GM12878 (cell line): ENCODE measurements around the gene NAP1L4. TPM values are rescaled to one million over a fixed set of nuclear protein-coding genes. Genes with fewer than 3 reads are reported as not detected.

ENCODE experiments used
- ATAC-seq: fragments of 200-7000 bp; cut with Tn5 transposase; 3 replicates; pipeline ENCODE4 v1.9.1; 2020; ENCODE audit warnings: mild to moderate bottlenecking, moderate library complexity
- BruUV-seq: library from RNA; stranded (reverse); fragments of 400-500 nt; replicated peaks from 2 replicates; lab custom pipeline; 2021; lab: Mats Ljungman, UMichigan
- CTCF ChIA-PET: fragments of 300-600 bp; sonication (Branson Sonifier 250); formaldehyde crosslinking; extraction: SDS; loops from one replicate; lab custom pipeline; 2021; ENCODE audit warnings: inconsistent platforms; lab: Yijun Ruan, JAX
- POLR2A ChIA-PET: fragments of 350-600 bp; formaldehyde crosslinking; extraction: SDS; loops from one replicate; lab custom pipeline; 2021; ENCODE audit warnings: inconsistent platforms; lab: Charles Lee
- RAD21 ChIA-PET: fragments of 300-600 bp; sonication (Branson Sonifier 250); formaldehyde crosslinking; loops from one replicate; lab custom pipeline; 2023; ENCODE audit warnings: antibody characterized with exemption; ENCODE audit not compliant: unreplicated experiment; lab: Charles Lee
- SMC1A ChIA-PET: fragments of 300-600 bp; sonication (Branson Sonifier 250); formaldehyde crosslinking; loops from one replicate; lab custom pipeline; 2023; ENCODE audit not compliant: unreplicated experiment, uncharacterized antibody; lab: Charles Lee
- DNase-seq: peaks from one replicate; pipeline ENCODE4 v3.0.0-alpha.2; 2011; ENCODE audit warnings: low read depth, low spot score
- FAIRE-seq: peaks from 3 replicates; lab custom pipeline; 2011; peaks lifted over from hg19 to GRCh38; lab: Jason Lieb, UNC
- H2AFZ ChIP-seq: 2 replicates; pipeline ENCODE4 v1.6.0; 2011; ENCODE audit warnings: low read depth, low read length, control low read depth; ENCODE audit not compliant: control insufficient read depth
- H3K27ac ChIP-seq: 2 replicates; pipeline ENCODE4 v1.5.1; 2011; ENCODE audit warnings: control low read depth; ENCODE audit not compliant: control insufficient read depth, insufficient read depth
- H3K27me3 ChIP-seq, 2 experiments: replicated peaks in 1 of 2; 2 replicates each; pipeline versions ENCODE4 v1.6.0 to v1.6.1; 2011; ENCODE audit warnings: low read length in 1 of 2; ENCODE audit not compliant: control insufficient read depth in 2 of 2, insufficient read depth in 2 of 2
- H3K36me3 ChIP-seq, 2 experiments: 2 replicates each; pipeline ENCODE4 v1.5.1; 2011; ENCODE audit warnings: low read length in 1 of 2; ENCODE audit not compliant: control insufficient read depth in 2 of 2, insufficient read depth in 2 of 2
- H3K4me1 ChIP-seq: 2 replicates; pipeline ENCODE4 v1.6.1; 2011; ENCODE audit warnings: mild to moderate bottlenecking, low read length, moderate library complexity, mixed read lengths; ENCODE audit not compliant: control insufficient read depth, insufficient read depth
- H3K4me2 ChIP-seq: 2 replicates; pipeline ENCODE4 v1.6.0; 2011; ENCODE audit warnings: control low read depth; ENCODE audit not compliant: control insufficient read depth, insufficient read depth
- H3K4me3 ChIP-seq: fragments of 200-600 bp; sonication (generic); 2 replicates; pipeline ENCODE4 v1.5.1; 2016
- H3K79me2 ChIP-seq: 2 replicates; pipeline ENCODE4 v1.6.0; 2011; ENCODE audit warnings: low read length; ENCODE audit not compliant: control insufficient read depth, insufficient read depth
- H3K9ac ChIP-seq: 2 replicates; pipeline ENCODE4 v1.8.0; 2011; ENCODE audit warnings: low read length, control low read depth, mixed read lengths; ENCODE audit not compliant: control insufficient read depth, insufficient read depth
- H3K9me3 ChIP-seq: replicated peaks from 3 replicates; pipeline ENCODE4 v1.5.1; 2011; ENCODE audit warnings: mild to moderate bottlenecking, low read length; ENCODE audit not compliant: control insufficient read depth, insufficient read depth
- H4K20me1 ChIP-seq: 2 replicates; pipeline ENCODE4 v1.6.0; 2011; ENCODE audit not compliant: control insufficient read depth, insufficient read depth
- BHLHE40 ChIP-seq, 2 experiments: fragments of 450-650 bp in 1 of 2; IDR thresholded peaks; 2 replicates each; pipeline ENCODE4 v1.6.1; 2011 to 2017; ENCODE audit warnings: low read depth in 2 of 2, borderline replicate concordance in 1 of 2, improper control_type of control experiment in 1 of 2, low read length in 1 of 2, mild to moderate bottlenecking in 1 of 2
- CHD2 ChIP-seq: IDR thresholded peaks from 2 replicates; pipeline ENCODE4 v1.6.1; 2011; ENCODE audit warnings: low read depth, low read length, improper control_type of control experiment, borderline replicate concordance
- FOS ChIP-seq: IDR thresholded peaks from 3 replicates; pipeline ENCODE4 v1.6.1; 2011; ENCODE audit warnings: borderline replicate concordance; ENCODE audit not compliant: insufficient read length; ENCODE audit errors: extremely low read depth
- MYB ChIP-seq: fragments of 150-350 bp; IDR thresholded peaks from 2 replicates; pipeline ENCODE4 v1.6.1; 2014; ENCODE audit warnings: mild to moderate bottlenecking, low read depth, low read length, borderline replicate concordance
- SMARCA5 ChIP-seq: fragments of 450-650 bp; IDR thresholded peaks from 2 replicates; pipeline ENCODE4 v1.6.1; 2017; ENCODE audit warnings: mild to moderate bottlenecking
- WGBS: methylation state at CpG from one replicate; pipeline ENCODE4 v1.1.6; 2016; ENCODE audit warnings: low lambda C conversion rate; ENCODE audit not compliant: insufficient replicate concordance, insufficient coverage; ENCODE audit errors: missing lambda C conversion rate; 5-methylcytosine and 5-hydroxymethylcytosine counted together
- in situ Hi-C: fragments of 300-500 bp; cut with MboI; formaldehyde crosslinking; loops from 9 replicates; pipeline ENCODE4 v1.14.3; 2018; ENCODE audit warnings: mixed read lengths
- intact Hi-C: fragments of 100-400 bp; cut with micrococcal nuclease; formaldehyde crosslinking; loops from one replicate; pipeline ENCODE4 v1.14.2; 2022; ENCODE audit not compliant: unreplicated experiment
- polyA plus RNA-seq, 11 experiments: library from polyadenylated mRNA; depleted of rRNA in 4 of 11; unstranded in 6 of 11; stranded (reverse) in 5 of 11; fragments of >200 nt; fragmentation: Nextera tagmentation in 4 of 11; fragmentation: Illumina TruSeq in 1 of 11; extraction: Ambion mirVana in 4 of 11; extraction: Trizol in 1 of 11; gene quantifications; 1 replicate in 1 of 11; 2 replicates in 10 of 11; pipeline versions ENCODE4 v1.2.1 to v1.2.3, GENCODE V29; 2011 to 2016; ENCODE audit warnings: inconsistent platforms in 2 of 11, missing spikeins in 2 of 11, low read depth in 1 of 11
- total RNA-seq, 4 experiments: library from RNA; depleted of rRNA in 3 of 4; stranded (reverse); fragments of >200 nt in 3 of 4; fragmentation: Illumina TruSeq in 1 of 4; extraction: Trizol in 1 of 4; gene quantifications; 2 replicates each; pipeline versions ENCODE4 v1.2.1 to v1.2.3, GENCODE V29; 2013 to 2021
- TF ChIP-seq, protein P1 (sequence below): fragments of 450-650 bp; formaldehyde crosslinking; IDR thresholded peaks from 2 replicates; pipeline ENCODE4 v1.4.0; 2022; ENCODE audit warnings: mild to moderate bottlenecking, moderate library complexity

The NAP1L4 gene
- total and polyA plus RNA-seq, 10 of the 15 experiments (the other 5 are each of a cell fraction or from before 2014, with no cell fraction given), result 24.8 to 198 (median 114) TPM

DNA sequence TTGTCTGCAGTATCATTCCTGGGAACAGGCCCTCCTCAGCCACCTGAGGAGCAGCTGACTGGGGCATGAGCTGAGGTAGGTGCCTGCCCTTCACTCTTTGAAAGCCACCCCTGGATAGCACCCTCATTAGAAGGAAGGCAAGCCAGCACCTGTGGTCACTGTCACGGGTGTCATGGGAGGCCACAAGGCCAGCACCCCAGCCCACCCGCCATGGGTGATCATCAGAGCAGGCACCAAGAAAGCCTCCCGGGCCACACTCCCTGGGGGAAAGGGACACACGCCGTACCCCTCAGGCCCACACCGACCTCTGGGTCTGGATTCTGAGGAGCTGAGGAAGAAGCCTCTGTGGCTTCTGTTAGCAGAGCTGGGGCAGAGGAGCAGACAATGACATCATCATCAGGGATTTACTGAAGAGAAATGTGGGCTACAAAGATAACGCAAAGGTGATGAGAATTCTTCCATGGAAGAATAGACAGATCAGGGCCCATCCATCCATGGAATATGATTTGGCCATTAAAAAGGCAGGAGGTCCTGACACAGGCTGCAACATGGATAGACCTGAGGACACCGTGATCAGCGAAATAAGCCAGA is 16.7 kb upstream of the NAP1L4 start:
- no TSS peak for BruUV-seq
- WGBS, result 89% methylated on average over 7 of the region's 9 CpGs
- ChIA-PET CTCF (interaction anchor here (0.8 to 1.0 kb wide), 2 partner anchors 11 to 13 kb away, joined by 3 to 4 read pairs; no protein-coding TSS in a partner anchor), SMC1A (no interaction called here), POLR2A (no interaction called here), RAD21 (interaction anchor here (1.2 kb wide), 1 partner anchor 17 kb away, joined by 4 read pairs; the partner anchor contains the start of gene NAP1L4)
- DNase-seq (no peak), ATAC-seq (no peak), FAIRE-seq (no peak)
- no peaks in the 10 kb centered on the region for H3K79me2 ChIP-seq
- H3K27ac ChIP-seq, result no peak overlapping the region
- H2AFZ ChIP-seq, result no peak overlapping the region
- H3K4me1 ChIP-seq, result peaks cover 11% of the 10 kb centered on the region
- no peak overlapping the region for H3K4me3 ChIP-seq
- H3K9me3 ChIP-seq, result no peaks in the 10 kb centered on the region
- no peak overlapping the region for H3K4me2 ChIP-seq
- no peaks in the 10 kb centered on the region; the same call in 1 of the 2 replicates for H4K20me1 ChIP-seq
- in situ Hi-C loops (no loop called here), intact Hi-C loops (no loop called here)
- TF ChIP-seq, protein P1, sequence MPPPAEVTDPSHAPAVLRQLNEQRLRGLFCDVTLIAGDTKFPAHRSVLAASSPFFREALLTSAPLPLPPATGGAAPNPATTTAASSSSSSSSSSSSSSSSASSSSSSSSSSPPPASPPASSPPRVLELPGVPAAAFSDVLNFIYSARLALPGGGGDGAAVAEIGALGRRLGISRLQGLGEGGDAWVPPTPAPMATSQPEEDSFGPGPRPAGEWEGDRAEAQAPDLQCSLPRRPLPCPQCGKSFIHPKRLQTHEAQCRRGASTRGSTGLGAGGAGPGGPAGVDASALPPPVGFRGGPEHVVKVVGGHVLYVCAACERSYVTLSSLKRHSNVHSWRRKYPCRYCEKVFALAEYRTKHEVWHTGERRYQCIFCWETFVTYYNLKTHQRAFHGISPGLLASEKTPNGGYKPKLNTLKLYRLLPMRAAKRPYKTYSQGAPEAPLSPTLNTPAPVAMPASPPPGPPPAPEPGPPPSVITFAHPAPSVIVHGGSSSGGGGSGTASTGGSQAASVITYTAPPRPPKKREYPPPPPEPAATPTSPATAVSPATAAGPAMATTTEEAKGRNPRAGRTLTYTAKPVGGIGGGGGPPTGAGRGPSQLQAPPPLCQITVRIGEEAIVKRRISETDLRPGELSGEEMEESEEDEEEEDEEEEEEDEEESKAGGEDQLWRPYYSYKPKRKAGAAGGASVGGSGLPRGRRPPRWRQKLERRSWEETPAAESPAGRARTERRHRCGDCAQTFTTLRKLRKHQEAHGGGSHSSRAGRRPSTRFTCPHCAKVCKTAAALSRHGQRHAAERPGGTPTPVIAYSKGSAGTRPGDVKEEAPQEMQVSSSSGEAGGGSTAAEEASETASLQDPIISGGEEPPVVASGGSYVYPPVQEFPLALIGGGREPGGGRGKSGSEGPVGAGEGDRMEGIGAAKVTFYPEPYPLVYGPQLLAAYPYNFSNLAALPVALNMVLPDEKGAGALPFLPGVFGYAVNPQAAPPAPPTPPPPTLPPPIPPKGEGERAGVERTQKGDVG (CRISPR knock-in tag), result no peak
- no peak for TF ChIP-seq MYB
- TF ChIP-seq BHLHE40 (IDR thresholded peaks at IDR 0.05; ENCODE audit: borderline replicate concordance in 1 of 2, low read depth in 2 of 2, low read length in 1 of 2), result no peak
- TF ChIP-seq SMARCA5, result no peak
- TF ChIP-seq FOS, result no peak
- no peak for TF ChIP-seq CHD2
- peaks cover 8 to 32% of the 10 kb centered on the region in 2 experiments; a peak in 3 of 4 replicates for H3K36me3 ChIP-seq
- H3K9ac ChIP-seq, result no peak overlapping the region
- no peaks in the 10 kb centered on the region for H3K27me3 ChIP-seq
